Measurements from ENCODE around the gene IL19. TPM values are rescaled to one million over a fixed set of nuclear protein-coding genes. Genes with fewer than 3 reads are reported as not detected.

IL19 gene
- total RNA-seq, 3 donors from 2014 or later, result not detected

DNA sequence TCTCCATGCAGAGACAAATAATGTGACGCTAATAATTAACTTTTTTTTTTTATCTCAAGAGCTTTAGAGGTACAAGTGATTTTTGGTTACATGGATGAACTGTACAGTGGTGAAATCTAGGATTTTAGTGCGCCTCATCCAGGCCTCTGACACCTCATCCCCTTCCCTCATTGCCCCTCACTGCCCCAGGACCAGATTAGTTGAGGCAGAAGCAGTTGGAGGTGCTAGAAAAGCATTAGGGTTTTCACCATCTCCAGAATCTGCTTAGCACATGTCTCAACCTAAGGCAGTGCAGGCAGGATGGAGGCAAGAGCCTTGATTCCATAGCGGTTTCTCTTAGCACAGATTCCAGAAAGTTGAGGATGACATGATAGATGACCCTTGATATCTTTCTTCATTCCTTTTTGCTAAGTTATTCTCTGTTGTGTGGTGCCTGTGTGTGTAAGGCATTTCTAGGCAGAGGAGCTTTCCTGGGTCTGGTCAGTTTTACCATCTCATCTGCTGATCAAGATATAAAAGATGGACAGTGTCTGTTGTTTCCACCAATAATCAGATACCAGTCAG lies 18.0 kb downstream of the IL19 start:
- Histone ChIP-seq H3K9me3 (no peaks in the 10 kb centered on the region), H3K4me1 (ENCODE audit: low read depth) (no peaks in the 10 kb centered on the region), H3K4me3 (no peak overlapping the region), H3K36me3 (ENCODE audit: low read depth) (no peaks in the 10 kb centered on the region)
- intact Hi-C loops (cut with DNase I, micrococcal nuclease), result no loop called here
- no peak for DNase-seq
- TF ChIP-seq, protein P1, sequence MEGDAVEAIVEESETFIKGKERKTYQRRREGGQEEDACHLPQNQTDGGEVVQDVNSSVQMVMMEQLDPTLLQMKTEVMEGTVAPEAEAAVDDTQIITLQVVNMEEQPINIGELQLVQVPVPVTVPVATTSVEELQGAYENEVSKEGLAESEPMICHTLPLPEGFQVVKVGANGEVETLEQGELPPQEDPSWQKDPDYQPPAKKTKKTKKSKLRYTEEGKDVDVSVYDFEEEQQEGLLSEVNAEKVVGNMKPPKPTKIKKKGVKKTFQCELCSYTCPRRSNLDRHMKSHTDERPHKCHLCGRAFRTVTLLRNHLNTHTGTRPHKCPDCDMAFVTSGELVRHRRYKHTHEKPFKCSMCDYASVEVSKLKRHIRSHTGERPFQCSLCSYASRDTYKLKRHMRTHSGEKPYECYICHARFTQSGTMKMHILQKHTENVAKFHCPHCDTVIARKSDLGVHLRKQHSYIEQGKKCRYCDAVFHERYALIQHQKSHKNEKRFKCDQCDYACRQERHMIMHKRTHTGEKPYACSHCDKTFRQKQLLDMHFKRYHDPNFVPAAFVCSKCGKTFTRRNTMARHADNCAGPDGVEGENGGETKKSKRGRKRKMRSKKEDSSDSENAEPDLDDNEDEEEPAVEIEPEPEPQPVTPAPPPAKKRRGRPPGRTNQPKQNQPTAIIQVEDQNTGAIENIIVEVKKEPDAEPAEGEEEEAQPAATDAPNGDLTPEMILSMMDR (IDR thresholded peaks at IDR 0.05), result no peak
- ATAC-seq, result no peak

DNA sequence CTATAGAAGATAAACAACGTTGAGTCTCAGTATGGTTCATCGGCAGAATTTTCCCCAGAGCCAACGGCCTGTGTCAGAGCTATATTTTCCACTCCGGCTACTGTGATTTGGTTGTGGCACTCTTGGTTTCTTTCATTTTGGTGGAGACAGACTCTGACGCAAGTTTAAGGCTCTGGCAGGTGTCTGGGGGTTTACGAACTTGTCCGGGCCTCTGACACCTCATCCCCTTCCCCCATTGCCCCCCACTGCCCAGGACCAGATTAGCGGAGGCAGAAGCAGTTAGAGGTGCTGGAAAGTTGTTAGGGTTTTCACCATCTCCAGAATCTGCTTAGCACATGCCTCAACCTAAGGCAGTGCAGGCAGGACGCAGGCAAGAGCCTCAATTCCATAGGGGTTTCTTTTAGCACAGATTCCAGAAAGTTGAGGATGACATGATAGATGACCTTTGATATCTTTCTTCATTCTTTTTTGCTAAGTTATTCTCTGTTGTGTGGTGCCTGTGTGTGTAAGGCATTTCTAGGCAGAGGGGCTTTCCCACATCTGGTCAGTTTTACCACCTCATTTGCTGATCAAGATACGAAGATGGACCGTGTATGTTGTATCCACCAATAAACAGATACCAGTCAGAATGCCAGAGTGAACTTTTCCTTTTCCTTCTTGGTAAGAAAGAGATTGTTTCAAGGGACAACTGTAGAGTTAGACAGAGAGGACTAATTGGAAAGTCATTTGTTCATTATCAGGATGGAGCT lies 20.1 kb downstream of the IL19 start:
- TF ChIP-seq, protein P1 (IDR thresholded peaks at IDR 0.05), result no peak
- ATAC-seq (no peak), DNase-seq (no peak)
- no peak overlapping the region for H3K4me3 ChIP-seq
- intact Hi-C loops (cut with DNase I, micrococcal nuclease), result no loop called here
- H3K36me3 ChIP-seq (ENCODE audit: low read depth), result no peaks in the 10 kb centered on the region
- no peaks in the 10 kb centered on the region for H3K4me1 ChIP-seq (ENCODE audit: low read depth)
- H3K9me3 ChIP-seq, result no peaks in the 10 kb centered on the region

DNA sequence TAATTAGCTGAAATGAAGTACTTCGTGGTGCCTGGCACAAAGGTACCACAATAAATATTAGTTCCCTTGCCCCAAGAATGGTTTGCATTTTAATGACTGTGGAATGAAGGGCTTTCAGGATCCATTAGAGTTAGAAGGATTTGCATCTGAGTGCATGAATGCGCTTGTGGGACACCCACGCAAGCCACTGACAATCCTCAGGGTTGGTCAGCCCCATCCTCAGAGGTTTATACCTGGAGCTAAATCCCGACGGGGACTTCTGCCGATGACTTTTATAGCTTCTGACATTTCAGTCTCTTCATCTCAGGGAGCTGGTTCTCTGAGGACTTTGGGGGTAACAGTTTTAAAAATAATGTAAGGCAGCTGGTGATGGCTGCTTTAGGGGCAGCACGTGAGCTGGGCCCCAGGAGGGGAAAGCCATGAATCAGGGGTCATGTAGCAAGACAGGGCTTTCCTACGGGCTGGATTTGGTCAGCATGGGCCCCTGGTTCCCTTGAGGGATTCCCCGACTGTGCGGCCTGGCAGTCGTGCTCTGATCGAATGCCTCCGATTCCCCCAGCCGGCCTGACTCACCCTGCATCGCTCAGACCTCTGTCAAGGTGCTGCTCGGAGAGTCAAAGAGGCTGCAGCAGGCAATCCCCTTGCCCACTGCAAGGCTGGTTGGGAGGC lies 22.5 kb downstream of the IL19 start:
- TF ChIP-seq, protein P1 (IDR thresholded peaks at IDR 0.05), result no peak
- ATAC-seq, result no peak
- DNase-seq, result no peak
- no peaks in the 10 kb centered on the region for H3K36me3 ChIP-seq (ENCODE audit: low read depth)
- no peaks in the 10 kb centered on the region for H3K9me3 ChIP-seq
- H3K4me3 ChIP-seq, result no peak overlapping the region
- no peaks in the 10 kb centered on the region for H3K4me1 ChIP-seq (ENCODE audit: low read depth)
- intact Hi-C loops (cut with DNase I, micrococcal nuclease), result no loop called here

DNA sequence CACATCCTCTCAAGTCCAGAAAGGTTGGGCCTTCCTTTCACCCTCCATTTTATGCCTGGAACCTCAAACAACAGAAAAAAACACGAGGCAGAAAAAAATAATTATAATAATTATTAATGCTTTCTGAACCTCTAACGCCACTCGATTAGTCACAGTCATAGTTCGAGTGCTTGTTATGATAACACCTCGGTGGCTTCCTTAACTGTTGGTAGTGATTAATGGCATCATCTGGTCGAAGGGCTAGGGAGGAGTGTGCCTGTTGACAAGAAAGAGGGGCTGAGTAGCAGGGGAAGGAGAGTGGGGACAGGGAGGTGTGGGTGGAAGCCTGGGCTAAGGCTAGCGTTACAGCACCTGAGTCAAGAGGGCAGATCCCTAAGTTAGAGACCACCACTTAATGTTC lies 23.0 kb downstream of the IL19 start:
- no peaks in the 10 kb centered on the region for H3K9me3 ChIP-seq
- intact Hi-C loops (cut with DNase I, micrococcal nuclease), result no loop called here
- DNase-seq (no peak), ATAC-seq (no peak)
- no peak overlapping the region for H3K4me3 ChIP-seq
- TF ChIP-seq, protein P1 (IDR thresholded peaks at IDR 0.05), result no peak
- no peaks in the 10 kb centered on the region for H3K36me3 ChIP-seq (ENCODE audit: low read depth)
- no peaks in the 10 kb centered on the region for H3K4me1 ChIP-seq (ENCODE audit: low read depth)

DNA sequence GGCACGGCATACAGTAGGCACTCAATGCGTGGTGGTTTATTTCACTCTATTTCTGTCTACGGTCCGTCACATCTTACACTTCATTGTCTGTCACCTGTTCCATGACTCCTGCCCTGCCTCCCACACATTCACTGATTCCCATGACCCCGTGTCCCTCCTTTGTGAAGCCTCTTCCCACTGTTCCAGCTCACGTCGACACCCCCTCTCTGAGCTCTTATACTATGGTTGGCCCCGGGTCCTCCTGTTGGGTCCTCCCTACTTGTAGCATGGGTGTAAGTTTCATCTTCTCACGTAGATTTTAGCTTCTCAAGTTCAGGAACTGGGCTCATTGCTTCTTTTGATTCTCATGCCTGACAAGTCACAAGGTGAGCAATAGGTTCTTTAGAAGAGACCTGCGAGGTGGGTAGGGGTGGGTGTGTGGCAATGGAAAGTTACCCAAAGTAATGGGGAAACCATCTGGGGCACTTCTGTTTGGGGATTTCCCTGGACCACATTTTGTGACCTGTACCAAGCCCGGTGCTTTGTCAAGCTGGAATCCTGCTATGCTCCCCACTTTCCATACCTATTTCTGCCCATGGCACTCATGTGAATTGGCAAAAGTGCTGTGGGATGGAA lies 23.8 kb downstream of the IL19 start:
- no peaks in the 10 kb centered on the region for H3K4me1 ChIP-seq (ENCODE audit: low read depth)
- DNase-seq (no peak), ATAC-seq (no peak)
- intact Hi-C loops (cut with DNase I, micrococcal nuclease), result no loop called here
- TF ChIP-seq, protein P1 (IDR thresholded peaks at IDR 0.05), result no peak
- no peak overlapping the region for H3K4me3 ChIP-seq
- no peaks in the 10 kb centered on the region for H3K36me3 ChIP-seq (ENCODE audit: low read depth)
- H3K9me3 ChIP-seq, result no peaks in the 10 kb centered on the region
